Activated gamma-delta T cell treated with anti-CD3 and anti-CD28 coated beads, Interleukin-2, amount 50 U/mL, for 16 hours (primary cell): ENCODE results near the gene FNBP1L.
"Not testable (repeated sequence)": the region's sequence is repeated elsewhere in the genome, so short reads cannot be mapped to it uniquely, and the experiment has no call there.

Source experiments
- DNase-seq: peaks from one replicate; pipeline ENCODE4 v3.0.0-alpha.2; 2020; ENCODE audit warnings: low read depth

The FNBP1L gene

GRCh38 chr1:93532780-93533378 is 85.0 kb downstream of the FNBP1L start:
- no peak for DNase-seq

- no peak for DNase-seq
Observed at GRCh38 chr1:93533677-93534076, 85.8 kb downstream of the FNBP1L start.

GRCh38 chr1:93537396-93537795 is 89.5 kb downstream of the FNBP1L start:
- DNase-seq = no peak

- DNase-seq = no peak
Observed at GRCh38 chr1:93537924-93538323, 90.0 kb downstream of the FNBP1L start.

GRCh38 chr1:93541045-93541444 is 93.1 kb downstream of the FNBP1L start:
- DNase-seq = no peak

GRCh38 chr1:93542398-93542797 is 94.5 kb downstream of the FNBP1L start:
- DNase-seq = no peak

GRCh38 chr1:93546162-93546863 is 98.4 kb downstream of the FNBP1L start:
- DNase-seq = no peak

- DNase-seq = no peak
Observed at GRCh38 chr1:93549131-93549530, 101.2 kb downstream of the FNBP1L start.

GRCh38 chr1:93549811-93550210 is 101.9 kb downstream of the FNBP1L start:
- DNase-seq = no peak

- no peak for DNase-seq
Observed at GRCh38 chr1:93552741-93553455, 105.0 kb downstream of the FNBP1L start.

GRCh38 chr1:93553886-93554490 is 106.1 kb downstream of the FNBP1L start:
- DNase-seq = not testable (repeated sequence)

- no peak for DNase-seq
Observed at GRCh38 chr1:93554883-93555872, 107.3 kb downstream of the FNBP1L start.

- DNase-seq = no peak
Observed at GRCh38 chr1:93556291-93556690, 108.4 kb downstream of the FNBP1L start.

- DNase-seq = no peak
Observed at GRCh38 chr1:93559045-93559444, 111.1 kb downstream of the FNBP1L start.

- no peak for DNase-seq
Observed at GRCh38 chr1:93559695-93560094, 111.8 kb downstream of the FNBP1L start.

GRCh38 chr1:93565496-93566206 is 117.7 kb downstream of the FNBP1L start:
- DNase-seq = no peak

GRCh38 chr1:93566227-93566626 is 118.3 kb downstream of the FNBP1L start:
- no peak for DNase-seq

GRCh38 chr1:93567255-93567918 is 119.5 kb downstream of the FNBP1L start:
- no peak for DNase-seq

GRCh38 chr1:93569489-93569888 is 121.6 kb downstream of the FNBP1L start:
- no peak for DNase-seq

GRCh38 chr1:93571623-93572310 is 123.8 kb downstream of the FNBP1L start:
- no peak for DNase-seq
